Right ventricle myocardium superior (tissue), 1 donor: ENCODE data around the gene PTGES2. TPM values are rescaled to one million over a fixed set of nuclear protein-coding genes. Genes with fewer than 3 reads are reported as not detected.
A peak's percentile ranks its signal among the peaks of the same experiment; 100 is the strongest.
"Not testable (repeated sequence)": the region's sequence is repeated elsewhere in the genome, so short reads cannot be mapped to it uniquely, and the experiment has no call there.

Experiments used
- ATAC-seq: fragments of 200-7000 bp; cut with Tn5 transposase; one replicate; pipeline ENCODE4 v1.9.1; 2020; ENCODE audit warnings: mild to moderate bottlenecking; ENCODE audit not compliant: poor library complexity
- DNase-seq: peaks from one replicate; pipeline ENCODE4 v3.0.0-alpha.2; 2020
- intact Hi-C: fragments of 100-400 bp; cut with DNase I; formaldehyde crosslinking; loops from one replicate; pipeline ENCODE4 v1.11.2; 2022
- total RNA-seq: library from RNA; stranded (reverse); fragmentation: NEBNext Ultra II Directional; extraction: Animal tissue kit (Norgen Biotek cat#: 25700); gene quantifications from one replicate; pipeline ENCODE4 v1.2.1, GENCODE V29; 2021
- donor health status: DM: no; HTN: yes; CAD: no; lungs with severe emphysema.

The PTGES2 gene
- total RNA-seq, 1 donor from 2014 or later, result 155 TPM

GRCh38 chr9:128111726-128112125 is 15.8 kb downstream of the PTGES2 start:
- intact Hi-C loops, result not testable (repeated sequence)

GRCh38 chr9:128109050-128109709 is 18.3 kb downstream of the PTGES2 start:
- intact Hi-C loops, result no loop called here
- DNase-seq (peak; percentile 26), ATAC-seq (peak; percentile 43)

More at GRCh38 chr9:128111726-128112125, 15.8 kb downstream of the PTGES2 start:
- DNase-seq, result peak; percentile 11
- ATAC-seq, result not testable (repeated sequence)

GRCh38 chr9:128108269-128109049 is 19.1 kb downstream of the PTGES2 start:
- ATAC-seq (no peak), DNase-seq (peak; percentile 26)
- intact Hi-C loops, result no loop called here

DNA sequence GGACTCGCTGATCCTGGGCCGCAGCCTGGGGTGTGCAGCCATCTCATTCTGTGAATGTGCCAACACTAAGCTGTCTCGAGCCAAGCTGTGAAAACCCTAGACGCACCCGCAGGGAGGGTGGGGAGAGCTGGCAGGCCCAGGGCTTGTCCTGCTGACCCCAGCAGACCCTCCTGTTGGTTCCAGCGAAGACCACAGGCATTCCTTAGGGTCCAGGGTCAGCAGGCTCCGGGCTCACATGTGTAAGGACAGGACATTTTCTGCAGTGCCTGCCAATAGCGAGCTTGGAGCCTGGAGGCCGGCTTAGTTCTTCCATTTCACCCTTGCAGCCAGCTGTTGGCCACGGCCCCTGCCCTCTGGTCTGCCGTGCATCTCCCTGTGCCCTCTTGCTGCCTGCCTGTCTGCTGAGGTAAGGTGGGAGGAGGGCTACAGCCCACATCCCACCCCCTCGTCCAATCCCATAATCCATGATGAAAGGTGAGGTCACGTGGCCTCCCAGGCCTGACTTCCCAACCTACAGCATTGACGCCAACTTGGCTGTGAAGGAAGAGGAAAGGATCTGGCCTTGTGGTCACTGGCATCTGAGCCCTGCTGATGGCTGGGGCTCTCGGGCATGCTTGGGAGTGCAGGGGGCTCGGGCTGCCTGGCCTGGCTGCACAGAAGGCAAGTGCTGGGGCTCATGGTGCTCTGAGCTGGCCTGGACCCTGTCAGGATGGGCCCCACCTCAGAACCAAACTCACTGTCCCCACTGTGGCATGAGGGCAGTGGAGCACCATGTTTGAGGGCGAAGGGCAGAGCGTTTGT is 19.9 kb downstream of the PTGES2 start:
- DNase-seq (peak; percentile 40), ATAC-seq (peak; percentile 8)
- intact Hi-C loops, result no loop called here

DNA sequence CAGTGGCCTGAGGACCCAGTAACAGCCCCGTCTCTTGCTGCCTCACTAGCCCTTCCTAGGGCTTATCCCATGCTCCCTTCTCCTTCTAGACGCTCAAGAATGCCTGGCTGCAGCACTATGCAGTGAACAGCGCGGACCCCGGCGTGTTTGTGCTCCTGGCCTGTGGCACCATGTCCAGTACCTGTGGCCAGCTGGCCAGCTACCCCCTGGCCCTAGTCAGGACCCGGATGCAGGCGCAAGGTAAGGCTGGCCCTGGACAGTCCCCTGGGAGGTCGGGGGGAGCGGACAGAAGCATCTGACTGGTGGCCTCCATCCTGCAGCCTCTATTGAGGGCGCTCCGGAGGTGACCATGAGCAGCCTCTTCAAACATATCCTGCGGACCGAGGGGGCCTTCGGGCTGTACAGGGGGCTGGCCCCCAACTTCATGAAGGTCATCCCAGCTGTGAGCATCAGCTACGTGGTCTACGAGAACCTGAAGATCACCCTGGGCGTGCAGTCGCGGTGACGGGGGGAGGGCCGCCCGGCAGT is 20.5 kb downstream of the PTGES2 start:
- intact Hi-C loops, result no loop called here
- ATAC-seq (no peak), DNase-seq (peak; percentile 38)

GRCh38 chr9:128106181-128106939 is 21.2 kb downstream of the PTGES2 start:
- intact Hi-C loops, result no loop called here
- DNase-seq (peak; percentile 42), ATAC-seq (no peak)

GRCh38 chr9:128105538-128106175 is 21.9 kb downstream of the PTGES2 start:
- ATAC-seq (no peak), DNase-seq (peak; percentile 27)
- intact Hi-C loops, result no loop called here

DNA sequence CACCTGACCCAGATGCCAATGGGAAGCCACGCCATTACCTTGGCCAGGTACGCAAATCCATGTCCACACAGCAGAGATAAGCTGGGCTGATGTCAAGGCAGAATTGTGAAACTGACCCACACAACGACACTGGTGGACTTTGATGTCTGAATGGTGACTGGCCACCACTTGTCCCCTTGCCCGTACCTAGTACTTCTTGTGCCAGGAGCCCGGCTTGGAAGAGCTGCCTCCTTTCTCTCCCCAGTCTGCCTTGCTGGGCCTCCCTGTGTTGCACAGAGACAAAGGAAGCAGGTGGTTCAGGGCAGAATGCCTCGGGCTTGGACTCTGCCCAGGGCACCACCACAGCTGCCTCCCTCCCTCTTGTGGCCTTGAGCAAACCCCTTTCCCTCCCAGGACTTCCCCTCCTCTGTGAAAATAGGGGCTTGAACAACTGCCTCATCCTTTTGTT is 23.3 kb downstream of the PTGES2 start:
- intact Hi-C loops, result no loop called here
- ATAC-seq (no peak), DNase-seq (peak; percentile 22)

- ATAC-seq (no peak), DNase-seq (peak; percentile 40)
- intact Hi-C loops, result no loop called here
These were observed 24.0 kb downstream of the PTGES2 start for GRCh38 chr9:128103589-128103962.

GRCh38 chr9:128102861-128103588 is 24.5 kb downstream of the PTGES2 start:
- DNase-seq, result peak; percentile 54
- ATAC-seq, result no peak
- intact Hi-C loops, result no loop called here

DNA sequence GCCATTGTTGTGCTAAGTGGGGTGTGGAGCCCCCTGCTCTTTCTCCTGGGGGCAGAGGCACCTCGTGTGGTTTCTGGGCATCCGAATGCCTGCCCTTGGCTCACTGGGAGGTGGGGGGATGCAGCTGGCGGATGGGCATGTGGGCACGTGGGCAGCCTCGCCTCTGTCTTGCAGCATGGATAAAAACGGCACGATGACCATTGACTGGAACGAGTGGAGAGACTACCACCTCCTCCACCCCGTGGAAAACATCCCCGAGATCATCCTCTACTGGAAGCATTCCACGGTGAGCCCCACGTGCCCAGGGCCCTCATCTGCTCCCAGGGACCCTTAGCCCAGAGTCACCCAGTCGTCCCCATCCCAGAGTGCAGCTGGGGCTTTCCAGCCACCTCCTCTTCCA is 25.3 kb downstream of the PTGES2 start:
- no peak for ATAC-seq

GRCh38 chr9:128101690-128102089 is 25.8 kb downstream of the PTGES2 start:
- DNase-seq (peak; percentile 64), ATAC-seq (no peak)
- intact Hi-C loops, result no loop called here

More for the DNA sequence above, 25.3 kb downstream of the PTGES2 start:
- intact Hi-C loops, result no loop called here
- DNase-seq, result peak; percentile 23

GRCh38 chr9:128101231-128101661 is 26.3 kb downstream of the PTGES2 start:
- ATAC-seq (no peak), DNase-seq (peak; percentile 34)
- intact Hi-C loops, result no loop called here

DNA sequence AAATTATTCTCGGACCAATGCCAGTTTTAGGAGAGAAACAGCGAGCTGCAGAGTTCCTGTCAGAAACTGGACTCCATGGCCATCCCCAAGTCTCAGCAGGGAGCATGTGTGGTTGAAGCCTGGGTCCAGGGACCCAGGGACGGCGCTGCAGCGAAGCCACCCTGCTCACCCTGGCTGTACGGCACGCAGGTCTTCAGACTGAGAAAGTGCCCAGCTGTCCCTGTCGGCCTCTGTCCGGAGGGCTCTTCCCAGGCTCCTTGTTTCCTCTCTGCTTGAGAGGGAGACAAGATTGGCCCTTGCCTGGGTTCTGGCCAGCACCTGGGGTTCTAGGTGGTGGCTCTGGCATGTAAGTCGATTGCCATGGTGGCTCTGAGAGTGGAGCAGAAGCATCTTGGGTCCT is 26.9 kb downstream of the PTGES2 start:
- ATAC-seq (no peak), DNase-seq (peak; percentile 17)
- intact Hi-C loops, result no loop called here

DNA sequence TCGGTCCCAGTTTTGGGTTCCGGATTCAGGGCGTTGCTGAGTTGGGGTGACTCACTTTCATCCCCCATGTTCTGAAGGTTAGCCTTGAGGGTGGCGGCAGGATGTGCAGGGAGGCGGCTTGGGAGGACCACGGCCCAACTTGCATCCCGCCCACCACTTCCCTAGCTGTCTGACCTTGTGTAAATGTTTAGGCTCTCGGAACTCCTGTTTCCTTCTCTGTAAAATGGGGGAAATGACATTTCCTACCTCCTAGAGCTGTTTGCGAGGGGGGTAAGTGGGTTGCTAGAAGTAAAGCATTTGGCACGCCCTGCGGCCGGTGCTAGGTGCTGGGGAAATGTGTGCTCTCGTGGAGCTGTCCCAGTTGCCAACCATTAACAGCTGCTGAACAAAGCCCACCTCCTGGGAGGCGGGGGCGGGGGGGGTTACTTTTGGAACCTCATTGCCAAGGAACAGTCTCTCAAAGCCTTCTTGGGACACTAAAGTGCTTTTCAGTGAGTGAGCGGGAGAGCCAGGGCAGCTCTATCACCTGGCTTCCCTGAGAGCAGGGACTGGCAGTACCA is 27.5 kb downstream of the PTGES2 start:
- no peak for ATAC-seq
- intact Hi-C loops, result no loop called here
- DNase-seq, result peak; percentile 65

DNA sequence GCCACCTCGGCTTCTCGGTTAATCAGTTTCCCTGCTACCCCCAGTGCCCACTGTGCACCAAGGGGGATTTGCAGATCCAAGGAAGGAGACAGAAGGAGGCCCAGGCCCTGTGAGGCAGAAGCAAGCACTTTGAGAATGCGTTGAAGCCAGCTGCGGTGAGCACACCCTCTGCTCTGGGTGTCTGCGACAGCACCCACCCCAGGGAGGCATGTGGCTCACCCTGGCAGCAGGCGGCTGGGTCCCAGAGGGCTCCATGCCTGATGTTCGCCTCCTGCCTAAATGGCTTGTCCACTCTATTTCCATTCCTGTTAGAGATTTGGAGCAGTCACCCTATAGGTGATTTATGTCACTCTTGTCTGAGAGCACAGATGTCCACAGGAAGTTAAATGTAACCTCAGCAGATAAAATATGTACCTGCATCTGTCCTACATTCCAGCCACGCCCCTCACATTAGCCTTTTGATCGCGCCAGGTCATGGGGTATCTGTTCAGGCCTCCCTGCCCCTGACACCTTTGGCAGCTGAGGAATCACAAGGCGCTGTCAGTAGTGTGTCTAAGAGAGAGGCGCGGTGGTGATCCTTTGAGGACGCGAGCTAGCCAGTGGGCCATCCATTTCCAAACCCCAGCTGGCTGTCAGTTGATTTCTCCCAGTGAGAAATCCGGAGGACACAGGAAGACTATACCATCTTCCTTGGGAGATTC is 28.1 kb downstream of the PTGES2 start:
- DNase-seq (peak; percentile 45), ATAC-seq (no peak)
- intact Hi-C loops, result no loop called here
